ENCODE measurements around the gene M1AP. TPM values are rescaled to one million over a fixed set of nuclear protein-coding genes. Genes with fewer than 3 reads are reported as not detected.

Gene M1AP
- total and polyA plus RNA-seq, 2 of the 8 experiments (the other 6 are each of a cell fraction or from before 2014, with no cell fraction given): 4.8 TPM

DNA sequence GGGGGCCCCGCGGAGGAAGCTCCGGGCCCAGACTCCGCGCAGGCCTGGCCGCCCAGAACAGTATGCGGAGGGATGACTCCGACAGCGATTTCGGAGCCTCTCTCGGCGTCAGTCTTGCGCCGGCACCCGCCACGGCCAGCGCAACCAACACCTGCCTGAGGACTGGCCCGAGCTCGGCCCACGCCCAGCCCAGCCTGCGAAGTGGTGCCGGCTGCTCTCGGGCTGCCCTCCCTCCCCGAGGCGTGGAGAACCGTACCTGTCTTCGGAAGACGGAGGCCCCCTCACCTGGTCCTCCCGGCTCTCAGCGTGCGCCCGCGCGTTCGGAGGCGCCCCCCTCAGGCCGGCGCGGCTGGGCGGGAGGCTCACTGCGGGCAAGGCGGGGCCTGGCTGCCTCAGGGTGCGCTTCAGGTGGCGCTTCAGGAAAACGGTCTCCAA is at the start of gene M1AP (continued):
- TF ChIP-seq, protein P1, sequence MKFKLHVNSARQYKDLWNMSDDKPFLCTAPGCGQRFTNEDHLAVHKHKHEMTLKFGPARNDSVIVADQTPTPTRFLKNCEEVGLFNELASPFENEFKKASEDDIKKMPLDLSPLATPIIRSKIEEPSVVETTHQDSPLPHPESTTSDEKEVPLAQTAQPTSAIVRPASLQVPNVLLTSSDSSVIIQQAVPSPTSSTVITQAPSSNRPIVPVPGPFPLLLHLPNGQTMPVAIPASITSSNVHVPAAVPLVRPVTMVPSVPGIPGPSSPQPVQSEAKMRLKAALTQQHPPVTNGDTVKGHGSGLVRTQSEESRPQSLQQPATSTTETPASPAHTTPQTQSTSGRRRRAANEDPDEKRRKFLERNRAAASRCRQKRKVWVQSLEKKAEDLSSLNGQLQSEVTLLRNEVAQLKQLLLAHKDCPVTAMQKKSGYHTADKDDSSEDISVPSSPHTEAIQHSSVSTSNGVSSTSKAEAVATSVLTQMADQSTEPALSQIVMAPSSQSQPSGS (IDR thresholded peaks at IDR 0.05; ENCODE audit: low read length): no peak
- peak; percentile 17 to 46; a peak in 3 of 4 replicates for TF ChIP-seq RAD21 (IDR thresholded peaks at IDR 0.05 in 1 of 2, conservative IDR thresholded peaks at IDR 0.05 in 1 of 2; ENCODE audit: low read depth in 2 of 2, low read length in 2 of 2)
- 0 out of 2 replicates have a peak, but pooled peaks have one; percentile 20 for TF ChIP-seq BACH1 (IDR thresholded peaks at IDR 0.05; ENCODE audit: low read length)
- no peak for TF ChIP-seq RNF2 (IDR thresholded peaks at IDR 0.05; ENCODE audit: borderline replicate concordance, low read depth, low read length, missing control alignments, poor library complexity, severe bottlenecking)
- TF ChIP-seq TAF1 (IDR thresholded peaks at IDR 0.05; ENCODE audit: low read depth, low read length): peak; percentile 41; the same call in 1 of the 2 replicates
- peak; percentile 47; the same call in 1 of the 2 replicates for TF ChIP-seq GABPA (IDR thresholded peaks at IDR 0.05; ENCODE audit: borderline replicate concordance, insufficient read depth, low read length)
- 0 out of 4 replicates have a peak, but pooled peaks of 1 of the 2 experiments have one; percentile 31 for TF ChIP-seq SIN3A (conservative IDR thresholded peaks at IDR 0.05 in 1 of 2, IDR thresholded peaks at IDR 0.05 in 1 of 2; ENCODE audit: low read depth in 1 of 2, low read length in 2 of 2)
- TF ChIP-seq CREB1 (IDR thresholded peaks at IDR 0.05): peak; percentile 43; the same call in 1 of the 2 replicates
- TF ChIP-seq, protein P2, sequence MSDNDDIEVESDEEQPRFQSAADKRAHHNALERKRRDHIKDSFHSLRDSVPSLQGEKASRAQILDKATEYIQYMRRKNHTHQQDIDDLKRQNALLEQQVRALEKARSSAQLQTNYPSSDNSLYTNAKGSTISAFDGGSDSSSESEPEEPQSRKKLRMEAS (IDR thresholded peaks at IDR 0.05): peak; percentile 83
- TF ChIP-seq ASH2L (IDR thresholded peaks at IDR 0.05; ENCODE audit: low read length): peak; percentile 84
- TF ChIP-seq HDAC2 (IDR thresholded peaks at IDR 0.05; ENCODE audit: borderline replicate concordance in 1 of 2, low read depth in 2 of 2, low read length in 2 of 2): peak in 1 of 2 experiments; percentile 64; a peak in 2 of 4 replicates
- TF ChIP-seq, protein P3, sequence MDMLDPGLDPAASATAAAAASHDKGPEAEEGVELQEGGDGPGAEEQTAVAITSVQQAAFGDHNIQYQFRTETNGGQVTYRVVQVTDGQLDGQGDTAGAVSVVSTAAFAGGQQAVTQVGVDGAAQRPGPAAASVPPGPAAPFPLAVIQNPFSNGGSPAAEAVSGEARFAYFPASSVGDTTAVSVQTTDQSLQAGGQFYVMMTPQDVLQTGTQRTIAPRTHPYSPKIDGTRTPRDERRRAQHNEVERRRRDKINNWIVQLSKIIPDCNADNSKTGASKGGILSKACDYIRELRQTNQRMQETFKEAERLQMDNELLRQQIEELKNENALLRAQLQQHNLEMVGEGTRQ (IDR thresholded peaks at IDR 0.05; ENCODE audit: low read length): peak; percentile 69
- peak; percentile 94 for TF ChIP-seq KDM4A (IDR thresholded peaks at IDR 0.05; ENCODE audit: low read depth, low read length, severe bottlenecking)
- TF ChIP-seq, protein P4, sequence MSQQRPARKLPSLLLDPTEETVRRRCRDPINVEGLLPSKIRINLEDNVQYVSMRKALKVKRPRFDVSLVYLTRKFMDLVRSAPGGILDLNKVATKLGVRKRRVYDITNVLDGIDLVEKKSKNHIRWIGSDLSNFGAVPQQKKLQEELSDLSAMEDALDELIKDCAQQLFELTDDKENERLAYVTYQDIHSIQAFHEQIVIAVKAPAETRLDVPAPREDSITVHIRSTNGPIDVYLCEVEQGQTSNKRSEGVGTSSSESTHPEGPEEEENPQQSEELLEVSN (IDR thresholded peaks at IDR 0.05): peak; percentile 86
- TF ChIP-seq POU5F1 (IDR thresholded peaks at IDR 0.05; ENCODE audit: low read depth, low read length): no peak
